Measurements from ENCODE around the gene HOXC9. TPM values are rescaled to one million over a fixed set of nuclear protein-coding genes. Genes with fewer than 3 reads are reported as not detected.

HOXC9 gene
- total and polyA plus RNA-seq, 2 of the 4 experiments (the other 2 are of a cell fraction) = 0.26 TPM; not detected in 1

GRCh38 chr12:54041097-54041690 is 41.2 kb downstream of the HOXC9 start:
- intact Hi-C loops (cut with micrococcal nuclease) = no loop called here
- 0% methylated on average over 1 of the region's 2 CpGs; no CpG with 5 or more reads in 1 of the 2 experiments for WGBS, 2 experiments (ENCODE audit: extremely low coverage in 2 of 2, insufficient read length in 1 of 2)

More at GRCh38 chr12:54041097-54041690, 41.2 kb downstream of the HOXC9 start:
- Histone ChIP-seq H2BK5ac (ENCODE audit: low read depth, low read length, poor library complexity, severe bottlenecking) (no peak overlapping the region), H3K9me3 (ENCODE audit: control insufficient read depth, insufficient read depth, low read length) (0 out of 2 replicates have a peak, but pooled peaks cover 2% of the 10 kb centered on the region), H3K18ac (ENCODE audit: low read depth, low read length) (no peak overlapping the region), H3K27ac (ENCODE audit: insufficient read depth, low read length) (no peak overlapping the region), H3K4me2 (ENCODE audit: low read depth, low read length) (no peak overlapping the region), H3K23ac (ENCODE audit: low read depth, low read length) (no peak overlapping the region), H3K36me3 (ENCODE audit: control insufficient read depth, insufficient read depth, low read length) (no peaks in the 10 kb centered on the region), H4K8ac (ENCODE audit: low read depth in 2 of 2, low read length in 2 of 2) (no peak overlapping the region), H2BK15ac (ENCODE audit: low read depth, low read length) (no peak overlapping the region), H3K27me3 (ENCODE audit: control insufficient read depth, insufficient read depth, low read length) (peaks cover 69% of the 10 kb centered on the region), H4K91ac (ENCODE audit: insufficient read depth, low read depth, low read length) (no peak overlapping the region), H3K4me3 (ENCODE audit: insufficient read depth, low read depth, low read length) (no peak overlapping the region), H3K14ac (replicated peaks; ENCODE audit: low read depth, low read length) (no peak overlapping the region), H3K9ac (ENCODE audit: low read depth, low read length) (no peak overlapping the region), H4K20me1 (ENCODE audit: insufficient read depth, low read length) (no peaks in the 10 kb centered on the region), H2AK5ac (ENCODE audit: low read depth, low read length) (no peak overlapping the region), H4K5ac (ENCODE audit: low read depth, low read length) (no peak overlapping the region), H3K9me1 (ENCODE audit: insufficient read depth, low read length) (no peaks in the 10 kb centered on the region), H3K4me1 (ENCODE audit: control insufficient read depth, insufficient read depth, low read length) (no peaks in the 10 kb centered on the region), H2AFZ (replicated peaks; ENCODE audit: low read length, poor library complexity) (no peak overlapping the region), H2BK20ac (ENCODE audit: low read depth, low read length) (no peak overlapping the region), H3K79me1 (ENCODE audit: low read depth in 1 of 2, low read length in 2 of 2) (no peaks in the 10 kb centered on the region), H3K56ac (ENCODE audit: extremely low read depth, insufficient read depth, low read length) (no peak overlapping the region), H2BK120ac (ENCODE audit: low read depth, low read length) (no peak overlapping the region), H2AK9ac (replicated peaks; ENCODE audit: low read depth, low read length, poor library complexity) (no peak overlapping the region), H3K4ac (ENCODE audit: low read depth, low read length) (no peak overlapping the region)
- BruUV-seq (replicated peaks) = no TSS peak
- DNase-seq (no peak), ATAC-seq (ENCODE audit: low read depth) (no peak)
- dilution Hi-C loops (cut with HindIII; ENCODE audit: low sequenced_read_pairs, unreplicated experiment) (no loop called here), in situ Hi-C loops (cut with MboI; ENCODE audit: low sequenced_read_pairs) (no loop called here)
- TF ChIP-seq BHLHE40 (IDR thresholded peaks at IDR 0.05; ENCODE audit: low read depth, low read length) (no peak), RAD21 (IDR thresholded peaks at IDR 0.05; ENCODE audit: low read length) (no peak), RCOR1 (IDR thresholded peaks at IDR 0.05; ENCODE audit: insufficient replicate concordance, low read length) (no peak), FOS (IDR thresholded peaks at IDR 0.05; ENCODE audit: low read depth, low read length) (no peak), CEBPB (IDR thresholded peaks at IDR 0.05; ENCODE audit: low read depth, low read length) (no peak), MAZ (IDR thresholded peaks at IDR 0.05; ENCODE audit: borderline replicate concordance, low read depth, low read length) (no peak), RFX5 (IDR thresholded peaks at IDR 0.05; ENCODE audit: low read depth, low read length) (no peak), CHD1 (IDR thresholded peaks at IDR 0.05; ENCODE audit: low read depth, low read length) (no peak)
- TF ChIP-seq, protein P1, sequence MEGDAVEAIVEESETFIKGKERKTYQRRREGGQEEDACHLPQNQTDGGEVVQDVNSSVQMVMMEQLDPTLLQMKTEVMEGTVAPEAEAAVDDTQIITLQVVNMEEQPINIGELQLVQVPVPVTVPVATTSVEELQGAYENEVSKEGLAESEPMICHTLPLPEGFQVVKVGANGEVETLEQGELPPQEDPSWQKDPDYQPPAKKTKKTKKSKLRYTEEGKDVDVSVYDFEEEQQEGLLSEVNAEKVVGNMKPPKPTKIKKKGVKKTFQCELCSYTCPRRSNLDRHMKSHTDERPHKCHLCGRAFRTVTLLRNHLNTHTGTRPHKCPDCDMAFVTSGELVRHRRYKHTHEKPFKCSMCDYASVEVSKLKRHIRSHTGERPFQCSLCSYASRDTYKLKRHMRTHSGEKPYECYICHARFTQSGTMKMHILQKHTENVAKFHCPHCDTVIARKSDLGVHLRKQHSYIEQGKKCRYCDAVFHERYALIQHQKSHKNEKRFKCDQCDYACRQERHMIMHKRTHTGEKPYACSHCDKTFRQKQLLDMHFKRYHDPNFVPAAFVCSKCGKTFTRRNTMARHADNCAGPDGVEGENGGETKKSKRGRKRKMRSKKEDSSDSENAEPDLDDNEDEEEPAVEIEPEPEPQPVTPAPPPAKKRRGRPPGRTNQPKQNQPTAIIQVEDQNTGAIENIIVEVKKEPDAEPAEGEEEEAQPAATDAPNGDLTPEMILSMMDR (conservative IDR thresholded peaks at IDR 0.05; ENCODE audit: low read depth, low read length) = no peak
- TF ChIP-seq, protein P2, sequence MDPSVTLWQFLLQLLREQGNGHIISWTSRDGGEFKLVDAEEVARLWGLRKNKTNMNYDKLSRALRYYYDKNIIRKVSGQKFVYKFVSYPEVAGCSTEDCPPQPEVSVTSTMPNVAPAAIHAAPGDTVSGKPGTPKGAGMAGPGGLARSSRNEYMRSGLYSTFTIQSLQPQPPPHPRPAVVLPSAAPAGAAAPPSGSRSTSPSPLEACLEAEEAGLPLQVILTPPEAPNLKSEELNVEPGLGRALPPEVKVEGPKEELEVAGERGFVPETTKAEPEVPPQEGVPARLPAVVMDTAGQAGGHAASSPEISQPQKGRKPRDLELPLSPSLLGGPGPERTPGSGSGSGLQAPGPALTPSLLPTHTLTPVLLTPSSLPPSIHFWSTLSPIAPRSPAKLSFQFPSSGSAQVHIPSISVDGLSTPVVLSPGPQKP (IDR thresholded peaks at IDR 0.05; ENCODE audit: borderline replicate concordance, low read depth, low read length) = no peak
- TF ChIP-seq, protein P3, sequence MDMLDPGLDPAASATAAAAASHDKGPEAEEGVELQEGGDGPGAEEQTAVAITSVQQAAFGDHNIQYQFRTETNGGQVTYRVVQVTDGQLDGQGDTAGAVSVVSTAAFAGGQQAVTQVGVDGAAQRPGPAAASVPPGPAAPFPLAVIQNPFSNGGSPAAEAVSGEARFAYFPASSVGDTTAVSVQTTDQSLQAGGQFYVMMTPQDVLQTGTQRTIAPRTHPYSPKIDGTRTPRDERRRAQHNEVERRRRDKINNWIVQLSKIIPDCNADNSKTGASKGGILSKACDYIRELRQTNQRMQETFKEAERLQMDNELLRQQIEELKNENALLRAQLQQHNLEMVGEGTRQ (IDR thresholded peaks at IDR 0.05; ENCODE audit: low read depth, low read length) = no peak
- POLR2A ChIA-PET (ENCODE audit: unreplicated experiment) = no interaction called here
- CTCF ChIA-PET = no interaction called here
